GM12874 (cell line): ENCODE measurements around the gene TEC.

Experiments used
- CTCF ChIP-seq: IDR thresholded peaks from 2 replicates; pipeline ENCODE4 v1.5.1; 2011; ENCODE audit warnings: low read depth, mild to moderate bottlenecking, control low read depth, low read length, moderate library complexity; ENCODE audit not compliant: insufficient read depth

Gene TEC

GRCh38 chr4:48162162-48162561 lies 107.5 kb downstream of the TEC start:
- TF ChIP-seq CTCF: no peak

DNA sequence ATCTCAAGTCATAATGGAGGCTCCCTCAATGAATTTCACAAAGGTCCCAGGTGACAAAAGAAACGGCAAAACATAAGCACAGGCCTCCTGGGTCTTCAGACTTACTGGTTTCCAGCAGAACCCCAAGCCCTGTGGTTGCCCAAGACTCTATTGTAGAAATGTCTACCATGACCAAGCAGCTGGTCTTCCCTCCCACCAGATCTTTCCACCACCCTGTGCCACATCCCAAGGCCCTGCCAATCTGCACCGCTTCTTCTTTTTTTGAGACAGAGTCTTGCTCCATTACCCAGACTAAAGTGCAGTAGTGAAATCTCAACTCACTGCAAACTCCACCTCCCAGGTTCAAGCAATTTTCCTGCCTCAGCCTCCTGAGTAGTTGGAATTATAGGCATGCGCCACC lies 112.4 kb downstream of the TEC start:
- no peak for TF ChIP-seq CTCF

DNA sequence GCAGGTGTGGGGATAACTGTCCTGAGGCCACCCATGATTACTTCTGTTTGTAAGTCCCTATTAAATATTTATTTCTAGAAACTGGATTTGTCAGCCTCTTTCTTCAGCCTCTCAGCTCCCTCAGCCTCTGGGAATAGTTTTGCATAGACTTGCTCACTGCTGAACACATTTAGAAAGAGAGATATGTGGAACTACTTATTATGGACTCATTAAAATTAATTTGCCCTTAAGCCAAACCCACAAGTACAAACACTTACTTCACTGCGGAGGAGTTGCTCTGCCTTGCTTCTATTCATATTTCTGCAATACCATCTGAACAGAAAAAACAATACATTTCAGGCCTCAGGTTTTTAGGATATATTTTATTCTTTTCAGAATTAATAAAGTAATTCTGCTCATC lies 113.2 kb downstream of the TEC start:
- TF ChIP-seq CTCF: no peak

DNA sequence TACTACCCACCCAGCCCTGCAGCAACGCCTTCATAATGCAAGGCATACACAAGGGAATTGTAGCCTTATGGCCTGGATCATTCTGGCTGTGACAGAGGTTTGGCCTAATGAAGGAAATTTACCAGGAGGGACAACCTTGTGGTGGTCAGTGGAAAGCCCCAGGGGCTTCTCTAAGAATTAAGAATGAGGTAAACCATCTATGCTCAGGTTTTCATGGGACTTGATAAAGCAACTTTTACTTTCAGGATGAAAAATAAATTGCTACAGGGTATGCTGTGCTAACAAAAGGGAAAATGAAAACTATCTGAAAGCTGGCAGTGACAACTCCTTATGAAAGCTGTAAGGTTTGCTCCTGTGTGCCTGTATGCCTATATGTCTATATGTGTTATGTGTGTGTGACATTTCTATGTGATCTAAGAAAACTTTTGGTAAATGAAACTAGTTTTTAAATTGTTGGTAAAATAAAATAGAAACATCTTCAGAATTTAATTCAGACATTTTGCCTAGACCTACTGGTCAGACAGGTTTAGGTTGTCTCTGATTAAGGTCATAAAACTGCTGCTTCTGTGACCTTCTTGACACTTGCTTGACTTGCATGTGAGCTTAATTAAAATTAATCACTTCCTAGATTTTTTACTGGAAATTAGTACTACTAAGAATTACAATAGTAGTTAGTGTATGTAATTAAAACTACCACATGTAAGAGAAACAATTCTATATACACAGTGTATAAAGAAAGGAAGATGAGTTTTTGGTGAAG lies 115.7 kb downstream of the TEC start:
- no peak for TF ChIP-seq CTCF

DNA sequence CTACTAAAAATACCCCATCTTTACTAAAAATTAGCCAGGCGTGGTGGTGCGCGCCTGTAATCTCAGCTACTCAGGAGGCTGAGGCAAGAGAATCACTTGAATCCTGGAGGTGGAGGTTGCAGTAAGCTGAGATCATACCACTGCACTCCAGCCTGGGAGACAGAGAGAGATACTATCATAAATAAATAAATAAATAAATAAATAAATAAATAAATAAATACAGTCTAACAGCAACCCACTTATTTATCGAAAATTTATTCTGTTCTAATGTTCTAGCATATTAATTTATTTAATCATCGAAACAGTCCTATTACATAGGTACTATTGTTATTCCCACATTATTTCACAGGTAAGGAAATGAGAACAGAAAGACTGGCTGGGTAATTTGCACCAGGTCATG lies 117.4 kb downstream of the TEC start:
- TF ChIP-seq CTCF: no peak

DNA sequence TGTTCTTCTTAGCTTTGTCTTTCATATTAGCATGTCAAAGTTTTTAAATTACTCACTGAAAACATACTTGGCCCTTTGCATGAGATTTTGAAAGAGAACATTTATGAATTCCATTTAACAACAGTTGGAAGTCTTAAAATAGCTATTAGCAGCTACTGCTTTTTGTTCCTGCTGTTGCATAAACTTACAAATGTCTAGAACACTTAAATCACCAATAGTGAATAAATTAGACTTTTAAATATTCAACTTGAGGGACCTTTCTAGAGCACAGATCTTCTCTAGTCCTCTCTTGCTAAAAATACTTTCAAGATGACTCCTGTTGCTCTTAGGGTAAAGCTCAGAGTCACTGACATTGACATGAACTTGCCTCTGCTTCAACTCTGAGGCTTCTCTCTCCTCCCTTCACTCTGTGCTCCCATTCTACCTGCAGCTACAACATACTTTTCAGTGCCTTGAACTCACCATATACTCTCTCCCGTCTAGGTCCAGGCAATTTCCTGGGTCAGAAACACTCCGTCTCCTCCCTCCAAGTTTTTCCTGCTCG lies 119.7 kb downstream of the TEC start:
- no peak for TF ChIP-seq CTCF

GRCh38 chr4:48147621-48148020 lies 122.0 kb downstream of the TEC start:
- TF ChIP-seq CTCF: no peak
